MCF 10A (cell line): ENCODE measurements around the gene DCAF15. TPM values are rescaled to one million over a fixed set of nuclear protein-coding genes. Genes with fewer than 3 reads are reported as not detected.

Experiments
- BruUV-seq: library from RNA; stranded (reverse); fragments of 400-500 nt; replicated peaks from 2 replicates; lab custom pipeline; 2021; lab: Mats Ljungman, UMichigan
- CTCF ChIA-PET: fragments of 300-600 bp; sonication (Branson Sonifier 250); formaldehyde crosslinking; extraction: SDS; loops from one replicate; lab custom pipeline; 2021; ENCODE audit warnings: antibody characterized with exemption, inconsistent platforms; lab: Yijun Ruan, JAX
- POLR2A ChIA-PET: fragments of 300-600, 350-650 bp; sonication (Branson Sonifier 250); formaldehyde crosslinking; extraction: SDS; loops from one replicate; lab custom pipeline; 2020; ENCODE audit warnings: antibody characterized with exemption, inconsistent platforms; lab: Yijun Ruan, JAX
- DNase-seq: peaks from one replicate; pipeline ENCODE4 v3.0.0-alpha.2; 2018; ENCODE audit not compliant: unreplicated experiment
- H3K27ac Mint-ChIP-seq: one replicate; pipeline ENCODE4 v1.8.0; 2022; ENCODE audit warnings: mild to moderate bottlenecking, low read depth, mixed read lengths; ENCODE audit not compliant: unreplicated experiment
- H3K27me3 Mint-ChIP-seq: one replicate; pipeline ENCODE4 v1.8.0; 2022; ENCODE audit warnings: mixed read lengths; ENCODE audit not compliant: insufficient read depth, unreplicated experiment
- H3K36me3 Mint-ChIP-seq: one replicate; pipeline ENCODE4 v1.8.0; 2022; ENCODE audit warnings: mild to moderate bottlenecking, moderate library complexity, mixed read lengths; ENCODE audit not compliant: insufficient read depth, unreplicated experiment
- H3K4me1 Mint-ChIP-seq: one replicate; pipeline ENCODE4 v1.8.0; 2022; ENCODE audit warnings: mixed read lengths; ENCODE audit not compliant: insufficient read depth, unreplicated experiment
- H3K4me3 Mint-ChIP-seq: one replicate; pipeline ENCODE4 v1.8.0; 2022; ENCODE audit warnings: mild to moderate bottlenecking, moderate library complexity, mixed read lengths; ENCODE audit not compliant: unreplicated experiment
- H3K9me3 Mint-ChIP-seq: one replicate; pipeline ENCODE4 v1.8.0; 2022; ENCODE audit warnings: mixed read lengths; ENCODE audit not compliant: unreplicated experiment
- CTCF ChIP-seq: fragments of 200-600 bp; IDR thresholded peaks from one replicate; pipeline ENCODE4 v1.8.0; 2022; ENCODE audit warnings: antibody characterized with exemption, mild to moderate bottlenecking; ENCODE audit not compliant: unreplicated experiment
- intact Hi-C: fragments of 100-400 bp; cut with micrococcal nuclease; formaldehyde crosslinking; loops from 2 replicates; pipeline ENCODE4 v1.14.1; 2022
- total RNA-seq: library from RNA; stranded (reverse); gene quantifications from 2 replicates; pipeline ENCODE4 v1.2.3, GENCODE V29; 2022

Gene DCAF15
- total RNA-seq, 1 experiment from 2014 or later, result 19.3 TPM

DNA sequence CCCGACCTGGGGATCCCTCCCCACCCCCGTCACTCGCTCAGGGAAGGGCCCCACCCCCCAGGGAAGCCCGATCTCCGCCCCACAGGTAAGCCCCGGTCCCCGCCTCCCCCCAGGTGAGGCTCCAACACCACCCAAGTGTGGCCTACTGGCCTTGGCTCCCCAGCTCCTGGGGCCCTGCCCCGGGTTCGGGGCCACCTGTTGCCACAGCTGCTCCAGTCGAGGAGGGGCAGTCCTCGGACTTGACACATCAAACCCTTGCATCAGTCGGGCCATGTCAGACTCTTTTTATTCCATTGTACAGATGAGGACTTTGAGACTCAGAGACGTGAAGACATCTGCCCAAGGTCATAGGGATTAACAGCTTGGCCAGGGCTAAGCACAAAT, 45.8 kb upstream of the DCAF15 start:
- Mint-ChIP-seq H3K27me3 (no peaks in the 10 kb centered on the region), H3K27ac (peak overlapping the region; percentile 84), H3K9me3 (no peaks in the 10 kb centered on the region), H3K36me3 (peaks cover 25% of the 10 kb centered on the region), H3K4me3 (peak overlapping the region; percentile 84), H3K4me1 (peaks cover 4% of the 10 kb centered on the region)
- DNase-seq, result peak; percentile 24
- BruUV-seq, result no TSS peak
- CTCF ChIA-PET, result interaction anchor here (0.6 to 1.8 kb wide), 4 partner anchors 12 to 169 kb away, joined by 3 to 5 read pairs (median 3); no protein-coding TSS in a partner anchor
- intact Hi-C loops, result no loop called here
- POLR2A ChIA-PET, result interaction anchor here (0.6 kb wide), 1 partner anchor 1300 kb away, joined by 3 read pairs; no protein-coding TSS in a partner anchor
- TF ChIP-seq CTCF, result no peak

- CTCF ChIA-PET, result interaction anchor here (0.6 to 0.7 kb wide), 5 partner anchors 11 to 209 kb away, joined by 3 read pairs; no protein-coding TSS in a partner anchor
- Mint-ChIP-seq H3K27me3 (no peaks in the 10 kb centered on the region), H3K4me3 (peak overlapping the region; percentile 84), H3K9me3 (no peaks in the 10 kb centered on the region), H3K27ac (peak overlapping the region; percentile 84), H3K4me1 (peaks cover 4% of the 10 kb centered on the region), H3K36me3 (peaks cover 29% of the 10 kb centered on the region)
- intact Hi-C loops, result no loop called here
- DNase-seq, result no peak
- BruUV-seq, result TSS peak; percentile 53
- POLR2A ChIA-PET, result interaction anchor here (1.1 kb wide), 1 partner anchor 25 kb away, joined by 3 read pairs; no protein-coding TSS in a partner anchor
- no peak for TF ChIP-seq CTCF
These were observed 45.4 kb upstream of the DCAF15 start for GRCh38 chr19:13906910-13907309.

DNA sequence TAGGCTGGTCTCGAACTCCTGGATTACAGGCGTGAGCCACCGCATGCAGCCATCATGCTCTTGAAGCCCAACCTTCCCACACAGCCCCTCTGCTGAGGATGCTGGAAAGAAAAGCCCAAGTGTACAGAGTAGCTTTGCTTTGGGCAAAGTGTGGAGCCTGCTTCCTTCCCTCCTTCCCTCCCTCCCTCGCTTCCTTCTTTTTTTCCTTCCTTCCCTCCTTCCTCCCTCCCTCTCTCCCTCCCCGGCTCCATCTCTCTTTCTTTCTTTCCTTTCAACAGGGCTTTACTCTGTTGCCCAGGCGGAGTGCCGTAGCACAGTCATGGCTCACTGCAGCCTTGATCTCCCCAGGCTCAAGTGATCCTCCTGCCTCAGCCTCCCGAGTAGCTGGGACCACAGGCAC, 43.6 kb upstream of the DCAF15 start:
- intact Hi-C loops, result no loop called here
- Mint-ChIP-seq H3K4me3 (no peak overlapping the region), H3K4me1 (peaks cover 4% of the 10 kb centered on the region), H3K36me3 (peaks cover 47% of the 10 kb centered on the region), H3K9me3 (no peaks in the 10 kb centered on the region), H3K27me3 (no peaks in the 10 kb centered on the region), H3K27ac (no peak overlapping the region)
- POLR2A ChIA-PET, result interaction anchor here (0.7 to 1.0 kb wide), 2 partner anchors 17 to 37 kb away, joined by 3 to 4 read pairs; no protein-coding TSS in a partner anchor
- no peak for TF ChIP-seq CTCF
- no peak for DNase-seq
- no TSS peak for BruUV-seq
- CTCF ChIA-PET, result interaction anchor here (0.6 to 1.2 kb wide), 4 partner anchors 20 to 757 kb away, joined by 3 to 4 read pairs (median 3); no protein-coding TSS in a partner anchor

GRCh38 chr19:13909430-13909829, 42.9 kb upstream of the DCAF15 start:
- TF ChIP-seq CTCF, result no peak
- ChIA-PET CTCF (interaction anchor here (0.6 to 1.2 kb wide), 3 partner anchors 21 to 170 kb away, joined by 3 read pairs; no protein-coding TSS in a partner anchor), POLR2A (interaction anchor here (0.7 kb wide), 1 partner anchor 36 kb away, joined by 4 read pairs; no protein-coding TSS in a partner anchor)
- Mint-ChIP-seq H3K4me1 (peaks cover 4% of the 10 kb centered on the region), H3K4me3 (no peak overlapping the region), H3K27ac (no peak overlapping the region), H3K9me3 (no peaks in the 10 kb centered on the region), H3K36me3 (peaks cover 54% of the 10 kb centered on the region), H3K27me3 (no peaks in the 10 kb centered on the region)
- BruUV-seq, result no TSS peak
- intact Hi-C loops, result no loop called here
- no peak for DNase-seq
